A549 (cell line): ENCODE results near the gene IFIT1. TPM values are rescaled to one million over a fixed set of nuclear protein-coding genes. Genes with fewer than 3 reads are reported as not detected.

Experiments used
- ATAC-seq, 2 experiments: fragments of 200-7000 bp in 1 of 2; fragments of >200 bp in 1 of 2; cut with Nextera tagmentation in 1 of 2; cut with Tn5 transposase in 1 of 2; 3 replicates each; pipeline versions ENCODE4 v1.8.0 to v1.9.1; 2018 to 2020; ENCODE audit warnings: mild to moderate bottlenecking in 1 of 2, moderate library complexity in 1 of 2
- CTCF ChIA-PET: fragments of 300-600 bp; sonication (Branson Sonifier 250); formaldehyde crosslinking; extraction: SDS; loops from one replicate; lab custom pipeline; 2021; ENCODE audit warnings: antibody characterized with exemption, inconsistent platforms; lab: Yijun Ruan, JAX
- POLR2A ChIA-PET: fragments of 350-600 bp; formaldehyde crosslinking; extraction: SDS; loops from one replicate; lab custom pipeline; 2021; ENCODE audit warnings: antibody characterized with exemption, inconsistent platforms; lab: Yijun Ruan, JAX
- DNase-seq, 2 experiments: peaks; one replicate each; pipeline versions ENCODE4 v3.0.0 to v3.0.0-alpha.2; 2011 to 2016; ENCODE audit warnings: low read depth in 1 of 2, low spot score in 1 of 2
- FAIRE-seq: peaks from 2 replicates; lab custom pipeline; 2011; peaks lifted over from hg19 to GRCh38; lab: Jason Lieb, UNC
- H3K27ac ChIP-seq, 2 experiments: fragments of >200 bp; sonication (Bioruptor Twin); formaldehyde crosslinking; 3 replicates each; pipeline ENCODE4 v1.5.1; 2016 to 2017
- H3K4me1 ChIP-seq: fragments of >200 bp; sonication (Bioruptor Twin); formaldehyde crosslinking; 3 replicates; pipeline ENCODE4 v1.6.1; 2016
- H3K4me2 ChIP-seq: fragments of >200 bp; sonication (Bioruptor Twin); formaldehyde crosslinking; 3 replicates; pipeline ENCODE4 v1.6.1; 2016
- H3K4me3 ChIP-seq: fragments of >200 bp; sonication (Bioruptor Twin); formaldehyde crosslinking; 3 replicates; pipeline ENCODE4 v1.5.1; 2016
- H3K9me3 ChIP-seq: fragments of >200 bp; sonication (Bioruptor Twin); formaldehyde crosslinking; 3 replicates; pipeline ENCODE4 v1.6.1; 2016
- BHLHE40 ChIP-seq: IDR thresholded peaks from 2 replicates; pipeline ENCODE4 v1.6.1; 2012; ENCODE audit warnings: low read depth, low read length, inconsistent platforms
- CEBPB ChIP-seq, 2 experiments: fragments of >200 bp in 1 of 2; sonication (Bioruptor Twin) in 1 of 2; formaldehyde crosslinking in 1 of 2; IDR thresholded peaks; 2 replicates each; pipeline ENCODE4 v1.6.1; 2012 to 2016
- CHD4 ChIP-seq: fragments of 200-600 bp; sonication (generic); IDR thresholded peaks from 2 replicates; pipeline ENCODE4 v1.6.1; 2016; ENCODE audit warnings: antibody characterized with exemption, mild to moderate bottlenecking, borderline replicate concordance
- E2F6 ChIP-seq: IDR thresholded peaks from 2 replicates; pipeline ENCODE4 v1.6.1; 2012; ENCODE audit warnings: low read depth, borderline replicate concordance
- EHF ChIP-seq: fragments of 250-450 bp; sonication (Bioruptor Pico); IDR thresholded peaks from 2 replicates; pipeline ENCODE4 v1.5.0; 2020; ENCODE audit warnings: mild to moderate bottlenecking
- ESRRA ChIP-seq: fragments of 150-350 bp; IDR thresholded peaks from 2 replicates; pipeline ENCODE4 v1.6.1; 2014; ENCODE audit warnings: mild to moderate bottlenecking, low read length, borderline replicate concordance
- FOSB ChIP-seq: fragments of 250-450 bp; sonication (Bioruptor Pico); IDR thresholded peaks from 2 replicates; pipeline ENCODE4 v1.5.0; 2020; ENCODE audit warnings: mild to moderate bottlenecking, moderate library complexity
- HEYL ChIP-seq: fragments of 250-450 bp; sonication (Bioruptor Pico); IDR thresholded peaks from 2 replicates; pipeline ENCODE4 v1.8.0; 2021; ENCODE audit warnings: mild to moderate bottlenecking, moderate library complexity
- HMGXB4 ChIP-seq: fragments of 250-450 bp; sonication (Bioruptor Pico); IDR thresholded peaks from 2 replicates; pipeline ENCODE4 v1.5.0; 2021; ENCODE audit warnings: mild to moderate bottlenecking, moderate library complexity, borderline replicate concordance
- HOXB5 ChIP-seq: fragments of 250-450 bp; sonication (Bioruptor Pico); IDR thresholded peaks from 2 replicates; pipeline ENCODE4 v1.5.0; 2020; ENCODE audit warnings: mild to moderate bottlenecking, moderate library complexity
- MAX ChIP-seq: IDR thresholded peaks from 2 replicates; pipeline ENCODE4 v1.6.1; 2012
- MAZ ChIP-seq: fragments of 150-350 bp; IDR thresholded peaks from 2 replicates; pipeline ENCODE4 v1.6.1; 2014; ENCODE audit warnings: antibody characterized with exemption, low read depth, low read length, borderline replicate concordance
- MYC ChIP-seq: IDR thresholded peaks from 2 replicates; pipeline ENCODE4 v1.6.1; 2012; ENCODE audit warnings: mild to moderate bottlenecking, inconsistent platforms, low read length, improper control_type of control experiment, borderline replicate concordance
- NPAS2 ChIP-seq: fragments of 250-450 bp; sonication (Bioruptor Pico); IDR thresholded peaks from 2 replicates; pipeline ENCODE4 v1.8.0; 2022; ENCODE audit warnings: mild to moderate bottlenecking, moderate library complexity, borderline replicate concordance
- NR3C1 ChIP-seq: fragments of >200 bp; sonication (Bioruptor Twin); formaldehyde crosslinking; IDR thresholded peaks from 3 replicates; pipeline ENCODE4 v1.6.1; 2017
- RAD21 ChIP-seq, 2 experiments: fragments of >200 bp in 1 of 2; sonication (Bioruptor Twin) in 1 of 2; formaldehyde crosslinking in 1 of 2; IDR thresholded peaks in 1 of 2; conservative IDR thresholded peaks in 1 of 2; 2 replicates in 1 of 2; 3 replicates in 1 of 2; pipeline ENCODE4 v1.6.1; 2012 to 2018; ENCODE audit warnings: inconsistent platforms in 1 of 2
- RFX5 ChIP-seq: fragments of 450-650 bp; IDR thresholded peaks from 2 replicates; pipeline ENCODE4 v1.7.1; 2014; ENCODE audit warnings: antibody characterized with exemption, mild to moderate bottlenecking, moderate library complexity
- SMC3 ChIP-seq: fragments of >200 bp; sonication (Bioruptor Twin); formaldehyde crosslinking; IDR thresholded peaks from 3 replicates; pipeline ENCODE4 v1.6.1; 2018; ENCODE audit warnings: inconsistent platforms
- USF2 ChIP-seq: fragments of 450-650 bp; IDR thresholded peaks from 2 replicates; pipeline ENCODE4 v1.6.1; 2014; ENCODE audit warnings: antibody characterized with exemption
- ZC3H11A ChIP-seq: fragments of 450-650 bp; IDR thresholded peaks from 2 replicates; pipeline ENCODE4 v1.6.1; 2014; ENCODE audit warnings: antibody characterized with exemption, mild to moderate bottlenecking
- ZNF302 ChIP-seq: fragments of 250-450 bp; sonication (Bioruptor Pico); IDR thresholded peaks from 2 replicates; pipeline ENCODE4 v1.9.0; 2021; ENCODE audit warnings: inconsistent platforms, mild to moderate bottlenecking, moderate library complexity
- whole genome bisulfite sequencing: methylation state at CpG from one replicate; pipeline ENCODE4 v1.1.6; 2017; ENCODE audit errors: missing lambda C conversion rate; 5-methylcytosine and 5-hydroxymethylcytosine counted together
- polyA plus RNA-seq, 4 experiments: library from polyadenylated mRNA; depleted of rRNA in 3 of 4; stranded (reverse); fragments of >200 nt; fragmentation: RNase III in 1 of 4; extraction: RNeasy Plus Mini Kit Qiagen cat#74134 plus additional on column Dnase treatment in 1 of 4; gene quantifications; 2 replicates in 3 of 4; 3 replicates in 1 of 4; pipeline ENCODE4 v1.2.3, GENCODE V29; 2011 to 2017
- TF ChIP-seq, protein P1 (sequence below): fragments of 150-350 bp; IDR thresholded peaks from 2 replicates; pipeline ENCODE4 v1.6.1; 2014; ENCODE audit warnings: low read depth, mild to moderate bottlenecking, low read length
- TF ChIP-seq, protein P2 (sequence below): IDR thresholded peaks from 2 replicates; pipeline ENCODE4 v1.6.1; 2012
- TF ChIP-seq, protein P3 (sequence below): fragments of >200 bp; sonication (Bioruptor Twin); formaldehyde crosslinking; IDR thresholded peaks from 3 replicates; pipeline ENCODE4 v1.5.1; 2016
- TF ChIP-seq, protein P4 (sequence below): fragments of >200 bp; sonication (Bioruptor Twin); formaldehyde crosslinking; IDR thresholded peaks from 2 replicates; pipeline ENCODE4 v1.6.1; 2016

The IFIT1 gene
- polyA plus RNA-seq, 2 of the 4 experiments (the other 2 are of a cell fraction) = 2.5 to 2.8 TPM

- 54% methylated on average over 2 of the region's 2 CpGs for WGBS
- Histone ChIP-seq H3K4me2 (no peak overlapping the region), H3K27ac (no peak overlapping the region), H3K4me1 (peaks cover 13% of the 10 kb centered on the region), H3K9me3 (no peaks in the 10 kb centered on the region), H3K4me3 (no peak overlapping the region)
- DNase-seq = no peak
- no peak for FAIRE-seq
- ATAC-seq = no peak
- CTCF ChIA-PET = interaction anchor here (0.6 to 4.2 kb wide), 12 partner anchors 12 to 1626 kb away, joined by 3 to 26 read pairs (median 4); no protein-coding TSS in a partner anchor
- TF ChIP-seq, protein P1, sequence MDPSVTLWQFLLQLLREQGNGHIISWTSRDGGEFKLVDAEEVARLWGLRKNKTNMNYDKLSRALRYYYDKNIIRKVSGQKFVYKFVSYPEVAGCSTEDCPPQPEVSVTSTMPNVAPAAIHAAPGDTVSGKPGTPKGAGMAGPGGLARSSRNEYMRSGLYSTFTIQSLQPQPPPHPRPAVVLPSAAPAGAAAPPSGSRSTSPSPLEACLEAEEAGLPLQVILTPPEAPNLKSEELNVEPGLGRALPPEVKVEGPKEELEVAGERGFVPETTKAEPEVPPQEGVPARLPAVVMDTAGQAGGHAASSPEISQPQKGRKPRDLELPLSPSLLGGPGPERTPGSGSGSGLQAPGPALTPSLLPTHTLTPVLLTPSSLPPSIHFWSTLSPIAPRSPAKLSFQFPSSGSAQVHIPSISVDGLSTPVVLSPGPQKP = no peak
- TF ChIP-seq, protein P2, sequence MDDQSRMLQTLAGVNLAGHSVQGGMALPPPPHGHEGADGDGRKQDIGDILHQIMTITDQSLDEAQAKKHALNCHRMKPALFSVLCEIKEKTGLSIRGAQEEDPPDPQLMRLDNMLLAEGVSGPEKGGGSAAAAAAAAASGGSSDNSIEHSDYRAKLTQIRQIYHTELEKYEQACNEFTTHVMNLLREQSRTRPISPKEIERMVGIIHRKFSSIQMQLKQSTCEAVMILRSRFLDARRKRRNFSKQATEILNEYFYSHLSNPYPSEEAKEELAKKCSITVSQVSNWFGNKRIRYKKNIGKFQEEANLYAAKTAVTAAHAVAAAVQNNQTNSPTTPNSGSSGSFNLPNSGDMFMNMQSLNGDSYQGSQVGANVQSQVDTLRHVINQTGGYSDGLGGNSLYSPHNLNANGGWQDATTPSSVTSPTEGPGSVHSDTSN = no peak
- no peak for TF ChIP-seq MAZ
- POLR2A ChIA-PET = no interaction called here
Measured at GRCh38 chr10:89388806-89389205, 3.6 kb upstream of the IFIT1 start.

DNA sequence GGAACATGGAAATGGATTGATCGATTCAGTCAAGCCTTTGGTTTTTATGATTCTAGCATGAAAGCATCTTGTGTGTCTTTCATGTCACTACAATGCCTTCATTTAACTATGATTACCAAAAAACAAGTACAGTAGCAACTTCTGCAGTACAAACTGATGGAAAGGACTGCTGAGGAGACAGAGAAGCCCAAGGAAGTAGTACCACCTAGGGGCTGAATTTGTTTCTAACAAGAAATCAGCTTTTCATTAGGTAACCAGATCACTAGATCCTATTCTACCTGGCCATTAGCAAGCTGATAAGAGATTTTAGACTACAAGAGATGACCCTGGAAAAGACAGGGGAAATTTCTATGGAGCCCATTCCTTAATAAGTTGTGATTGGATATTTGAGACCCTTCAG lies 3.2 kb upstream of the IFIT1 start:
- Histone ChIP-seq H3K4me1 (peaks cover 13% of the 10 kb centered on the region), H3K4me2 (no peak overlapping the region), H3K27ac (no peak overlapping the region), H3K4me3 (no peak overlapping the region), H3K9me3 (no peaks in the 10 kb centered on the region)
- ATAC-seq (peak; percentile 44 to 64; a peak in 3 of 6 replicates), FAIRE-seq (no peak), DNase-seq (peak in 1 of 2 experiments; percentile 57)
- WGBS = 27% methylated on average over 1 of the region's 1 CpG
- ChIA-PET POLR2A (no interaction called here), CTCF (interaction anchor here (0.6 to 4.2 kb wide), 18 partner anchors 11 to 178 kb away, joined by 3 to 26 read pairs (median 4); partner anchors contain the start of genes IFIT1B and LIPA)
- TF ChIP-seq RFX5 (no peak), MYC (no peak), FOSB (CRISPR knock-in tag) (no peak), MAZ (no peak), ZNF302 (CRISPR knock-in tag) (no peak), RAD21 (conservative IDR thresholded peaks at IDR 0.05 in 1 of 2, IDR thresholded peaks at IDR 0.05 in 1 of 2) (peak; percentile 84 to 88), HEYL (no peak), BHLHE40 (no peak), SMC3 (peak; percentile 80), HOXB5 (CRISPR knock-in tag) (no peak), MAX (no peak)
- TF ChIP-seq, protein P3, sequence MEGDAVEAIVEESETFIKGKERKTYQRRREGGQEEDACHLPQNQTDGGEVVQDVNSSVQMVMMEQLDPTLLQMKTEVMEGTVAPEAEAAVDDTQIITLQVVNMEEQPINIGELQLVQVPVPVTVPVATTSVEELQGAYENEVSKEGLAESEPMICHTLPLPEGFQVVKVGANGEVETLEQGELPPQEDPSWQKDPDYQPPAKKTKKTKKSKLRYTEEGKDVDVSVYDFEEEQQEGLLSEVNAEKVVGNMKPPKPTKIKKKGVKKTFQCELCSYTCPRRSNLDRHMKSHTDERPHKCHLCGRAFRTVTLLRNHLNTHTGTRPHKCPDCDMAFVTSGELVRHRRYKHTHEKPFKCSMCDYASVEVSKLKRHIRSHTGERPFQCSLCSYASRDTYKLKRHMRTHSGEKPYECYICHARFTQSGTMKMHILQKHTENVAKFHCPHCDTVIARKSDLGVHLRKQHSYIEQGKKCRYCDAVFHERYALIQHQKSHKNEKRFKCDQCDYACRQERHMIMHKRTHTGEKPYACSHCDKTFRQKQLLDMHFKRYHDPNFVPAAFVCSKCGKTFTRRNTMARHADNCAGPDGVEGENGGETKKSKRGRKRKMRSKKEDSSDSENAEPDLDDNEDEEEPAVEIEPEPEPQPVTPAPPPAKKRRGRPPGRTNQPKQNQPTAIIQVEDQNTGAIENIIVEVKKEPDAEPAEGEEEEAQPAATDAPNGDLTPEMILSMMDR = peak; percentile 73

DNA sequence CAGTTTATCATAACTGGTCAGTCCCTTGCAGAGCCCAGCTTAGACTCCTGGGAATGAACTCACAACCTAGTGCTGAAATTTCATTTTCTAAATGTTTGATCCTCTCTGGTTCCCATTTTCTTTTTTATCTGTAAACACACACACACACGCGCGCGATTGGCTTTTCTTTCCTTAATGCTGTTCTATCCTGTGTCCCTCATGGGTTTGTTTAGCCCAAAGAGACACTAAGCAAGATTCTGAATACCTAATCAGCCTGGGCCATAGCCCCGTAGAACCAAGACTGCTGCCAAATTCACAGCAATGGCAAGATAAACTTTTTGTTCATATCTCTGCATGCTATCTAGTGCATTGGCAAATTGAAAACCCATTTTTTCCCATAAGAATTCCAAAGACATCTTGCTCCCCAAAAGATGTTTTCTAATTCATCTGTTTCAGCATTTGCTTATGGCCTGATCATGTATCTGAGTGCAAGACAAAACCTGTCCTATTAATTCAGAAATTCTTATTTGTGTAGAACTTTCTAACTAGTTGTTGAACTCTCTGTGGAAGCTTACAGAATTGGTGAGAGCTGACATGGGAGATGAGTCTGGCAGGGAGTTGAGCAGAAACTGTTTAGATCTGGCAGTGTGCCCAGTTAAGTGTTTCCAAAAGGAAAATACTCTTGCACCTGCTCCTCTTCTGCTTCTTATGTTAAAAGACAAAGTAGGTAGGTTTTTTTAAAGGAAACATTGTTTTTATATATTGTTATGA lies 1.8 kb upstream of the IFIT1 start:
- ATAC-seq (no peak), FAIRE-seq (no peak), DNase-seq (no peak)
- ChIA-PET POLR2A (no interaction called here), CTCF (interaction anchor here (0.9 to 4.2 kb wide), 7 partner anchors 21 to 173 kb away, joined by 3 to 17 read pairs (median 7); no protein-coding TSS in a partner anchor)
- Histone ChIP-seq H3K4me1 (peaks cover 13% of the 10 kb centered on the region), H3K4me3 (no peak overlapping the region), H3K4me2 (no peak overlapping the region), H3K27ac (no peak overlapping the region), H3K9me3 (no peaks in the 10 kb centered on the region)
- WGBS = 94% methylated on average over 5 of the region's 5 CpGs
- no peak for TF ChIP-seq CEBPB (IDR thresholded peaks at IDR 0.05)
- no peak for TF ChIP-seq ZNF302 (CRISPR knock-in tag)
- no peak for TF ChIP-seq CHD4
- no peak for TF ChIP-seq USF2
- no peak for TF ChIP-seq NPAS2 (CRISPR knock-in tag)
- no peak for TF ChIP-seq E2F6
- TF ChIP-seq NR3C1 = no peak
- no peak for TF ChIP-seq MYC
- no peak for TF ChIP-seq EHF (CRISPR knock-in tag)
- no peak for TF ChIP-seq HMGXB4 (CRISPR knock-in tag)
- TF ChIP-seq, protein P4, sequence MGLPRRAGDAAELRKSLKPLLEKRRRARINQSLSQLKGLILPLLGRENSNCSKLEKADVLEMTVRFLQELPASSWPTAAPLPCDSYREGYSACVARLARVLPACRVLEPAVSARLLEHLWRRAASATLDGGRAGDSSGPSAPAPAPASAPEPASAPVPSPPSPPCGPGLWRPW = no peak
- no peak for TF ChIP-seq ZC3H11A
- no peak for TF ChIP-seq ESRRA
